ENCODE data around the gene RGS7.

GRCh38 chr1:240821925-240822324, 535.1 kb downstream of the RGS7 start:
- no peak for TF ChIP-seq EZH2 (IDR thresholded peaks at IDR 0.05; ENCODE audit: borderline replicate concordance, low read length)
- TF ChIP-seq CTCF (conservative IDR thresholded peaks at IDR 0.05 in 1 of 2, IDR thresholded peaks at IDR 0.05 in 1 of 2; ENCODE audit: extremely low read depth in 1 of 2, insufficient read depth in 1 of 2, low read depth in 1 of 2, low read length in 2 of 2): no peak

All from mammary epithelial cell (primary cell).